ENCODE data around the gene VAMP1. TPM values are rescaled to one million over a fixed set of nuclear protein-coding genes. Genes with fewer than 3 reads are reported as not detected.

VAMP1 gene
- total and polyA plus RNA-seq, 2 of the 4 experiments (the other 2 are of a cell fraction), result 7.2 to 21.9 TPM

DNA sequence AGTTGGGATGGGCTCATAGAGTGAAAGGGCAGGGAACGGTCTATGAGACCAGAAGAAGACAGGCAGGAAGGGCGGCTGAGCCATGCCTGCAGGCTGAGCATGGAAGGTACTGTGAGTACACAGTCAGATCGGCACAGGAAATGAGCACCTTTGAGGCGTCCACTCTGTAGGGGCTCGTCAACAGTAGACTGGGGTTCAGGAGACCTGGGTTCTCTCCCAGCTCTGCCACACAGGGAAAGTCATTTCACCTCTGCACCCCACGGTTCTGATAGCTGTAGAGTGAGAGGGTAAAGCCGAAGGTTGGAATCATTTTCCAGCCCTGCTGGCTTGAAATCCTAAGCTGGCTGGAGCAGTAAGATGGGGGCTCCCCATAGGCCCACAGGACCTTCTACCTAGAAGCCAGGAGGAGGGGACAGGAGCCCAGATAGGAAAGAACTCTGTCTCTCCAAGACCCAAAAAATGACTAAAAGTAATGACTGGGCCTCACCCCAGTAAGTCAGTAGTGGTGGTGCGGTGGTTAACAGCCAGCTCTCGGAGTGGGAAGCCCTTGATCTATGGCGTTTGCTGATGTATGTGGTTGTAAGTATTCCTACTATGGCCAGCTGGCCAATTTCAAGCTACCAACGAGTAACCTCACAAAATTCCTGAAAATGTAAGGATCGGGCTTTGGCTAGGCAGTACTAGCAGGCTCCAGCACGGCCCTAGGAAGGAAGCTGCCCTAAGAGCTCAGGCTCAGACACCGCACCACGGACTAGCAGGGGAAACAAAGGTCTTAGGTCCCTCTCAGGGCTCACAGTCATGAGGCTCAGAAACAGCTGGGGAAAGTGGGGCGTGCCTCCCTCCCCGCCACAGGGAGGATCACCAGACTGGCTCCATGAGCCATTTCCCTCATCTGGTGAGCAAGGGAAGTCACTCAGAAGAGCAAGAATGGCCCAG is 36.0 kb downstream of the VAMP1 start (continued):
- TF ChIP-seq MAFK (IDR thresholded peaks at IDR 0.05; ENCODE audit: low read depth, low read length) (no peak), CEBPB (IDR thresholded peaks at IDR 0.05; ENCODE audit: low read depth, low read length) (no peak)

DNA sequence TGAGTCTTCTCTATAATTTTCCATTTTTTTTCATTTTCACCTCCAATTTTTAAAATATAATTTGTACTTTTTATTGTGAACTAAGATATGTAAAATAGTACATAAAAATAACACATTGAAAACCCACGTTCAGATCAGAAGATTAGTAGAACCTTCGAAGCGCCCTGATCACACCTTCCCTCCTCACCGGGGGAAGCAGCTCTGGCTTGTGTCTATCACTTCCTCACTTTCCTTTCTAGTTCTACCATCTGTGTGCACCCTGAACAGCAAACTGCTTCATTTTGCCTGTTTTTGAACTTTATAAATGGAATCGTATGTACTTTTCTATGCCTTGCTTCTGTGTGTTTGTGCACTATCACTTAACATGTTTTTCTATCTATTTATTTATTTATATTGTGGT is 37.5 kb downstream of the VAMP1 start:
- Histone ChIP-seq H2AFZ (replicated peaks; ENCODE audit: low read length, poor library complexity) (no peak overlapping the region), H3K4me1 (ENCODE audit: control insufficient read depth, insufficient read depth, low read length) (peaks cover 12% of the 10 kb centered on the region), H3K9me1 (ENCODE audit: insufficient read depth, low read length) (peaks cover 17% of the 10 kb centered on the region), H2BK120ac (ENCODE audit: low read depth, low read length) (no peak overlapping the region), H2AK5ac (ENCODE audit: low read depth, low read length) (no peak overlapping the region), H4K8ac (ENCODE audit: low read depth in 2 of 2, low read length in 2 of 2) (peak overlapping the region in 1 of 2 experiments; percentile 35; a peak in 1 of 4 replicates), H3K9ac (ENCODE audit: low read depth, low read length) (no peak overlapping the region), H2BK15ac (ENCODE audit: low read depth, low read length) (no peak overlapping the region), H4K20me1 (ENCODE audit: insufficient read depth, low read length) (no peaks in the 10 kb centered on the region), H3K9me3 (ENCODE audit: control insufficient read depth, insufficient read depth, low read length) (no peaks in the 10 kb centered on the region), H3K36me3 (ENCODE audit: control insufficient read depth, insufficient read depth, low read length) (no peaks in the 10 kb centered on the region), H4K5ac (ENCODE audit: low read depth, low read length) (no peak overlapping the region), H4K91ac (ENCODE audit: insufficient read depth, low read depth, low read length) (no peak overlapping the region), H3K27me3 (ENCODE audit: control insufficient read depth, insufficient read depth, low read length) (no peaks in the 10 kb centered on the region), H3K27ac (ENCODE audit: insufficient read depth, low read length) (no peak overlapping the region), H3K4me3 (ENCODE audit: insufficient read depth, low read depth, low read length) (no peak overlapping the region), H3K56ac (ENCODE audit: extremely low read depth, insufficient read depth, low read length) (no peak overlapping the region), H3K23ac (ENCODE audit: low read depth, low read length) (peak overlapping the region; percentile 42; the same call in 1 of the 2 replicates), H3K4me2 (ENCODE audit: low read depth, low read length) (no peak overlapping the region), H3K4ac (ENCODE audit: low read depth, low read length) (no peak overlapping the region), H3K79me1 (ENCODE audit: low read depth in 1 of 2, low read length in 2 of 2) (0 out of 4 replicates have a peak, but pooled peaks cover 0 to 3% of the 10 kb centered on the region in 2 experiments), H2BK20ac (ENCODE audit: low read depth, low read length) (no peak overlapping the region), H3K18ac (ENCODE audit: low read depth, low read length) (no peak overlapping the region), H2BK5ac (ENCODE audit: low read depth, low read length, poor library complexity, severe bottlenecking) (no peak overlapping the region), H2AK9ac (replicated peaks; ENCODE audit: low read depth, low read length, poor library complexity) (no peak overlapping the region), H3K14ac (replicated peaks; ENCODE audit: low read depth, low read length) (no peak overlapping the region)
- no peak for DNase-seq
- POLR2A ChIA-PET (ENCODE audit: unreplicated experiment), result no interaction called here
- no CpG with 5 or more reads among the region's 5 CpGs for WGBS, 2 experiments (ENCODE audit: extremely low coverage in 2 of 2, insufficient read length in 1 of 2)
- no TSS peak for BruUV-seq (replicated peaks)
- CTCF ChIA-PET, result no interaction called here
- in situ Hi-C loops (cut with MboI; ENCODE audit: low sequenced_read_pairs), result no loop called here
- intact Hi-C loops (cut with micrococcal nuclease), result no loop called here
- dilution Hi-C loops (cut with HindIII; ENCODE audit: low sequenced_read_pairs, unreplicated experiment), result no loop called here
- no peak for ATAC-seq (ENCODE audit: low read depth)
- no peak for TF ChIP-seq NFE2L2 (IDR thresholded peaks at IDR 0.05; ENCODE audit: low read depth, low read length)
- no peak for TF ChIP-seq RCOR1 (IDR thresholded peaks at IDR 0.05; ENCODE audit: insufficient replicate concordance, low read length)
- TF ChIP-seq, protein P1, sequence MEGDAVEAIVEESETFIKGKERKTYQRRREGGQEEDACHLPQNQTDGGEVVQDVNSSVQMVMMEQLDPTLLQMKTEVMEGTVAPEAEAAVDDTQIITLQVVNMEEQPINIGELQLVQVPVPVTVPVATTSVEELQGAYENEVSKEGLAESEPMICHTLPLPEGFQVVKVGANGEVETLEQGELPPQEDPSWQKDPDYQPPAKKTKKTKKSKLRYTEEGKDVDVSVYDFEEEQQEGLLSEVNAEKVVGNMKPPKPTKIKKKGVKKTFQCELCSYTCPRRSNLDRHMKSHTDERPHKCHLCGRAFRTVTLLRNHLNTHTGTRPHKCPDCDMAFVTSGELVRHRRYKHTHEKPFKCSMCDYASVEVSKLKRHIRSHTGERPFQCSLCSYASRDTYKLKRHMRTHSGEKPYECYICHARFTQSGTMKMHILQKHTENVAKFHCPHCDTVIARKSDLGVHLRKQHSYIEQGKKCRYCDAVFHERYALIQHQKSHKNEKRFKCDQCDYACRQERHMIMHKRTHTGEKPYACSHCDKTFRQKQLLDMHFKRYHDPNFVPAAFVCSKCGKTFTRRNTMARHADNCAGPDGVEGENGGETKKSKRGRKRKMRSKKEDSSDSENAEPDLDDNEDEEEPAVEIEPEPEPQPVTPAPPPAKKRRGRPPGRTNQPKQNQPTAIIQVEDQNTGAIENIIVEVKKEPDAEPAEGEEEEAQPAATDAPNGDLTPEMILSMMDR (conservative IDR thresholded peaks at IDR 0.05; ENCODE audit: low read depth, low read length), result no peak
- TF ChIP-seq, protein P2, sequence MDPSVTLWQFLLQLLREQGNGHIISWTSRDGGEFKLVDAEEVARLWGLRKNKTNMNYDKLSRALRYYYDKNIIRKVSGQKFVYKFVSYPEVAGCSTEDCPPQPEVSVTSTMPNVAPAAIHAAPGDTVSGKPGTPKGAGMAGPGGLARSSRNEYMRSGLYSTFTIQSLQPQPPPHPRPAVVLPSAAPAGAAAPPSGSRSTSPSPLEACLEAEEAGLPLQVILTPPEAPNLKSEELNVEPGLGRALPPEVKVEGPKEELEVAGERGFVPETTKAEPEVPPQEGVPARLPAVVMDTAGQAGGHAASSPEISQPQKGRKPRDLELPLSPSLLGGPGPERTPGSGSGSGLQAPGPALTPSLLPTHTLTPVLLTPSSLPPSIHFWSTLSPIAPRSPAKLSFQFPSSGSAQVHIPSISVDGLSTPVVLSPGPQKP (IDR thresholded peaks at IDR 0.05; ENCODE audit: borderline replicate concordance, low read depth, low read length), result no peak
- no peak for TF ChIP-seq FOS (IDR thresholded peaks at IDR 0.05; ENCODE audit: low read depth, low read length)
- TF ChIP-seq CHD1 (IDR thresholded peaks at IDR 0.05; ENCODE audit: low read depth, low read length), result no peak
- no peak for TF ChIP-seq MXI1 (IDR thresholded peaks at IDR 0.05; ENCODE audit: borderline replicate concordance, low read depth, low read length)
- TF ChIP-seq, protein P3, sequence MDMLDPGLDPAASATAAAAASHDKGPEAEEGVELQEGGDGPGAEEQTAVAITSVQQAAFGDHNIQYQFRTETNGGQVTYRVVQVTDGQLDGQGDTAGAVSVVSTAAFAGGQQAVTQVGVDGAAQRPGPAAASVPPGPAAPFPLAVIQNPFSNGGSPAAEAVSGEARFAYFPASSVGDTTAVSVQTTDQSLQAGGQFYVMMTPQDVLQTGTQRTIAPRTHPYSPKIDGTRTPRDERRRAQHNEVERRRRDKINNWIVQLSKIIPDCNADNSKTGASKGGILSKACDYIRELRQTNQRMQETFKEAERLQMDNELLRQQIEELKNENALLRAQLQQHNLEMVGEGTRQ (IDR thresholded peaks at IDR 0.05; ENCODE audit: low read depth, low read length), result no peak
- no peak for TF ChIP-seq POLR2A (IDR thresholded peaks at IDR 0.05; ENCODE audit: low read depth, low read length)
- no peak for TF ChIP-seq RFX5 (IDR thresholded peaks at IDR 0.05; ENCODE audit: low read depth, low read length)
- no peak for TF ChIP-seq SMC3 (IDR thresholded peaks at IDR 0.05; ENCODE audit: low read depth, low read length)
